Measurements from ENCODE around the gene ZFPL1.

Gene ZFPL1

DNA sequence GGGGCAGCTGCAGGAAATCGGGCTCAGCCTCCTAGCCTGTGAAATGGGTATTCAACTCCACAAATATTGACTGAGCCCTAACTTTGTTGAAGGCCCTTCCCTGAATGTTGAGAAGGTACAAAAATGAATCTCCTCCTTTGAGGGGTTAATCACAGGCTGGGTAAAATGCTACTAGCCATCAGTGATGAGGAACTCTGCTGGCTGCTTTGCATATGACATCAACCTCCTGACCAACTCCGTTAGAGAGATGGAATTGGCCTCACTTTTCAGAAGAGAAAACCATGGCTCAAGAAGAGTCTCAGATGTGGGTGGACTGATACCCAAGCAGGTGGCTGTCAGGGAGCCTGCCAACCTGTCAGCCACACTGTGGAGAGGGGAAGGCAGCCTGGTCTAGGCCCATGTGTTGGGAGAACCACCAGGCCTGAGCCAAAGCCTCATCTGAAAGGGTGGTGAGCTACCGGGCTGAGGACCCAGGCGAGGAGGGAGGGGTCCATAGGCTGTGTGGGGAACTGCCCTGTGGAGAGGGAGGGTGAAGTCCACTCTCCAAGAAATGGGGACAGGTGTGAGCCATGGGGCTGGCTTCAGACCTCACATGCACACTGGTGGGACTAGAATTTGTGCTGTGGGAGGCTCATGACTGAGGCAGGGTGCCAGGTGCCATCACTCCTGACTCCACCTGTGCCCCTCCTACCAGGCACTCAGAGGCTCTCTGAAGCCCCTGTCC lies 12.0 kb upstream of the ZFPL1 start:
- TF ChIP-seq ZNF274 (IDR thresholded peaks at IDR 0.05; ENCODE audit: low read depth, low read length): no peak

DNA sequence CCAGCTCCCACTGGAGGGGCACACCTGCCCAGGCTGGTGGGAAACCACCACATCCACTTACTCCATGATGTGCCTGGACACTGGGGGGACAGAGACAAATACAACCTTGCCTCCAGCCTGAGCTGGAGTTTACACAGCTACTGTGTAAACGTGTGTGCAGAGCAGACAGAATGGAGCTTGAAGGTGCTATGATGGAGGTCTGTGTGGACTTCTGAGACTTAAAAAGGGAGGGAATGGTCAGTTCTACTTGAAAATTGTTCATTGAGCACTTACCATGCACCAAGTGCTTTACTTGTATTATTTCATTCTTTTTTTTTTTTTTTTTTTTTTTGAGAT lies 11.4 kb upstream of the ZFPL1 start:
- no peak overlapping the region for H3K4me3 ChIP-seq (ENCODE audit: low read length)
- TF ChIP-seq ZNF274 (IDR thresholded peaks at IDR 0.05; ENCODE audit: low read depth, low read length): no peak

More for the DNA sequence above, 12.0 kb upstream of the ZFPL1 start:
- H3K4me3 ChIP-seq (ENCODE audit: low read length): no peak overlapping the region

DNA sequence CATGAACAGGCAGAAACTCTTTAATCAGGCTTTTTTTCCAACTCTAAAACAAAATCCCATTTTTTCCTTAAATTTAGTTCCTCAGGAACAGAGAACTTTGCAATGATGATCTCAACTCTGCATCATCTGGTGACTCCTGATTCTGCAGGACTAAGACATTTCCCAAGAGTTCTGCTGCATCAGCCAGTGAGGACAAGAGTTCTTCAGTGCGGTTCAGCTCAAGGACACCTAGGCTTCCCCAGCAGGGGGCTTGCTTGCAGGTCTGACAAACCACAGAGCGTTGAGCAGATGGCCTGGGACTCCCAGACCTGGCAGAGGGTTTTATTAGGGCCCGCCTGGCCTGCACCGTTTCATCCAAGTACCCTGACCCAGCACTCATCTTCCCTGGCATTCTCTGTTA lies 6.6 kb upstream of the ZFPL1 start:
- H3K4me3 ChIP-seq (ENCODE audit: low read length): no peak overlapping the region

DNA sequence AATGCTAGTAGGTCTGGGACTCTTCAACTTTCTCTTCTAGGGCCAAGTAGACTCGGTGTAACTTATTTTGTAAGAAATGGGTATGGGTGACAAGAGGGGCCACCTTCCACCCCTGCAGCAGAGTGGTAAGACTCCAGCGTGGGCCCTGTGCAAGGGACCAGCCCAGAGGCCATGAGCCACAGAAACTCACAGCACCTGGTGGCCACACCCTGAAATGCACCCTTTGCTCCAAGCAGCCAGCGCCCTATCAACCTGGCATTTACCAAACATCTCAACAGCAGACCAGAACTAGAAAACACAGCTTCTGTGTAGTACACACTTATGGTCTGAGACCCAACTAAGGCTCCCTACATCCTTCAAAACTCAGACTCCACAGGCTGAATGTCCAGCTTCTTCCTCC lies 5.9 kb upstream of the ZFPL1 start:
- H3K4me3 ChIP-seq (ENCODE audit: low read length): no peak overlapping the region
- no peak for TF ChIP-seq ZNF274 (IDR thresholded peaks at IDR 0.05; ENCODE audit: low read depth, low read length)

More for the DNA sequence above, 6.6 kb upstream of the ZFPL1 start:
- TF ChIP-seq ZNF274 (IDR thresholded peaks at IDR 0.05; ENCODE audit: low read depth, low read length): no peak

DNA sequence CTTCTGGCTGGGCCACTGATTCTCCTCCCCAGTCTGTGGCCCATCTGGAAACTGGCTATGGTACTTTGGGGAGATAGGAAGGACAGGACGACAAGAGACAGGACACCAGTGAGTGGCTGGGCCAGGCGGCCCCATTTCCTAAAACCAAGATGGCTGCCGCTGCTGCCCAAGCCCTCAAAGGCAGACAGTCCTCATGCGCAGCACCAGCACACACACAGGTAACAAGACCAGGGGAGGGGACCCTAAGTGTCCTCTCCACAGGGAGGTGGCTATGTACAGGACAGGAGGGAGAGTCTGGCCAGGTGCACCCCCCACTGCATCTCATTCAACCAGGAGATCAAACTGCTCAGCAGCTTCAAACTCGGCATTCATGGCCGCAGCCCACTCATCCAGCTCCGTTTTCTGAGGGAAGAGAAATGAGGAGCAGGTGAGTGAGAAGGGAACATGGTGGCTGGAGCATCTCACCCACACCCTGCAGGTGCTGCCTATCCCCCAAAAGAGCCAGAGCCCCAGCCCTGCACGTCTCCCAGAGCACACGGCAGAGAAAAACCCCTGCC lies 5.2 kb upstream of the ZFPL1 start:
- no peak overlapping the region for H3K4me3 ChIP-seq (ENCODE audit: low read length)
- no peak for TF ChIP-seq ZNF274 (IDR thresholded peaks at IDR 0.05; ENCODE audit: low read depth, low read length)

DNA sequence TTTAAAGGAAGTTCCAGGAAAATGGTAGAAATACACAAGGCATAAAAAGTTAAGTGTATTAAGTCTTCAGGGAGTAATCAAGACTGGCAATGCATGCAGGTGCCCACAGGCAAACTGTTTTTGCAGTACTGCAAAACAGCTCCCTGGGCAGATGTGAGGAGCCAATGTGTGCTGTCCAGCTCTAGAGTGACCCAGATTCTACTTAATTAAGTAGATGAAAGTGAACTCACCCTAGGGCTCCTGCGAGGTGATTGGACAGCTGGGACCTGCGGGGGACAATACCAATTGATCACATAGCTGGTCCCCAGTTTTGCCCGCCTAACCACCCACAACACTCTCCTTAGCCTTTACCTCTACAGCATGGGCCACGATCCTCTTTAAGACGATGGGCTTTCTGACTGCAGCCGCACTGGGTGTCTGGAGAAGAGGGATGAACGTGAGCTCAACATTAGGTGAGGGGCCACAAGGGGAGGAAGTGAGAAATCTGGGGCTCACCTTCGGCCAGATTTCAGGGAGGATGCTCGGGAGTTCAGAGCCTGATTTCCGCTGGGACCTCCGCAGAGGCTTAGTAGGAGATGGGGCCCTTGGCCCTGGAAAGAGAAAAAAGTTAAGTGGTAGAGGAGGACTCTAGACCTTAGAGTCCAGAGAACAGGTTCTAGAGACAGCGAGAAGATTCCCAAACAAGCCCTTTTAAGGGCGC lies 738 bp upstream of the ZFPL1 start:
- peak overlapping the region; percentile 89 for H3K4me3 ChIP-seq (ENCODE audit: low read length)
- TF ChIP-seq ZNF274 (IDR thresholded peaks at IDR 0.05; ENCODE audit: low read depth, low read length): no peak

DNA sequence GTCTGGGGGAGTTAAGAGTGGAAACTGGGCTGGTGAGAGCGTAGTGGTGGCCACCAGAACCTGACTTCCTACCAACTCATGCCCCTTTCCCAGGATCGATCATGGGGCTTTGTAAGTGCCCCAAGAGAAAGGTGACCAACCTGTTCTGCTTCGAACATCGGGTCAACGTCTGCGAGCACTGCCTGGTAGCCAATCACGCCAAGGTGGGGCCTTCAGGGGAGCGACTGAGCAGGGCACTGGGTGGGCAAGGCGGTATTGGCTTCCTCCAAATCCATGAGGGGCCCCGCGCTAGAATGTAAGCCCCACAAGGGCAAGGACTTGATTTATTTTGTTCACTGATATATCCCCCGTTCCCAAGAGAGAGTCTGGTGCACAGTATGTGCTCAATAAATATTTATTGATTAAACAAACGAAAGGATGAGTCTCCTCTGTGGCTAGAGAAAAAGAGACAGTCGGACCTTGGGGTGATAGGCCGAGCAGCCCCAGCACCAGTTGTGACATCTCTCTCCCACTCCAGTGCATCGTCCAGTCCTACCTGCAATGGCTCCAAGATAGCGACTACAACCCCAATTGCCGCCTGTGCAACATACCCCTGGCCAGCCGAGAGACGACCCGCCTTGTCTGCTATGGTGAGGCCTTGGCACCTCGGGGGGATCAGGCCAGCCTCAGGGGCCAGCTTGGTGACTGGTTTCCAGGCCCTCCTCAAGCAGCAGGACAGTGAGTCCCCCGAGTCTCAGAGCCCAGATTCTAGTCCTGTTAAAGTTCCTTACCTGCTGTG lies 765 bp downstream of the ZFPL1 start:
- H3K4me3 ChIP-seq (ENCODE audit: low read length): peak overlapping the region; percentile 89
- TF ChIP-seq ZNF274 (IDR thresholded peaks at IDR 0.05; ENCODE audit: low read depth, low read length): no peak

DNA sequence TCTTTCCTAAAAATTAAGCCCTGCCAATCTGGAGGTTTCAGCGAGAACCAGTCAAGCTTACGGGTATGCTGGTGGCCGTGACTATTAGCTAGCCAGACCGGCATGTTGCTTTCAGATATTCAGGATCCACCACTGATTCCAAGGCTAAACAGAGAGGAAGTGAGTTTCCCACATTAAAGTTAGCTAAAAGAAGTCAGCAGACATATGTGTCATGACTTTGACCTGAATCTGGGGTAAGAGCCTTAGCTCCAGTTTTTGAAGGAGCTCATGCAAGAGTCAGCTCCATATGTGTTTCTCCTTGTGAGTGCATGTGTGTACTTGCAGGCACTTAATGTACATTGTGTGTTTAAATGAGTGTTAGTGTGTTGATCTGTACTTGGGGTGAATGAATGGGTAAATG lies 1.4 kb downstream of the ZFPL1 start:
- TF ChIP-seq ZNF274 (IDR thresholded peaks at IDR 0.05; ENCODE audit: low read depth, low read length): no peak
- H3K4me3 ChIP-seq (ENCODE audit: low read length): no peak overlapping the region; the same call in 1 of the 2 replicates

DNA sequence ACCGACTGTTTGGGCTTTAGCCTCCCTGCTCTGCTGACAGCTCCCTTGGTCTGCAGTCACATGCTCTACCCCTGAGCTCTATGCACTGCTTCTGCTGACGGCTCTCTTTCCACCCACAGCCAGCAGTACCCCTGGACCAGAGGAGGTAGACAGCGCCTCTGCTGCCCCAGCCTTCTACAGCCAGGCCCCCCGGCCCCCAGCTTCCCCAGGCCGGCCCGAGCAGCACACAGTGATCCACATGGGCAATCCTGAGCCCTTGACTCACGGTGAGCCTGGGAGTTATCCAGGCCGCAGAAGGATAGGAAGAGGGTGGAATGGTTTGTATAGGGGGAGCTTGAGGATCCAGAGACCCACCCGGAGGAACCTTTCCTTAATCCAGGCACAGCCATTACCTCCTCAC lies 2.8 kb downstream of the ZFPL1 start:
- no peak for TF ChIP-seq ZNF274 (IDR thresholded peaks at IDR 0.05; ENCODE audit: low read depth, low read length)

DNA sequence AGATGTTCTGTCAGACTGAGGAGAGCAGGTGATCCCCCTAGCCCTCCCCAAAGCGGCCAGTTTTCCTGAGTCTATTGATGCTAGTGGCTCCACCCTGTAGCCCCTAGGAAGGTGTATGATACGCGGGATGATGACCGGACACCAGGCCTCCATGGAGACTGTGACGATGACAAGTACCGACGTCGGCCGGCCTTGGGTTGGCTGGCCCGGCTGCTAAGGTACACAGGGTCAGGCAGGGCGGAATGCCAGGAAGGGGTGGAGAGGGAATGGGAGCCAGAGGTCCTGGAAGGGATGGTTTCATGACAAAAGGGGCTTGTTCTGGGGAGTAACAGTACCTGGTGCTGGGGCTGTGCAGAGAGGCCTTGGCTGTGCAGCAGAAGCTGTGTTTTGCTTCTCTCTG lies 3.2 kb downstream of the ZFPL1 start:
- no peak overlapping the region for H3K4me3 ChIP-seq (ENCODE audit: low read length)
- TF ChIP-seq ZNF274 (IDR thresholded peaks at IDR 0.05; ENCODE audit: low read depth, low read length): no peak

More for the DNA sequence above, 2.8 kb downstream of the ZFPL1 start:
- no peak overlapping the region for H3K4me3 ChIP-seq (ENCODE audit: low read length)

DNA sequence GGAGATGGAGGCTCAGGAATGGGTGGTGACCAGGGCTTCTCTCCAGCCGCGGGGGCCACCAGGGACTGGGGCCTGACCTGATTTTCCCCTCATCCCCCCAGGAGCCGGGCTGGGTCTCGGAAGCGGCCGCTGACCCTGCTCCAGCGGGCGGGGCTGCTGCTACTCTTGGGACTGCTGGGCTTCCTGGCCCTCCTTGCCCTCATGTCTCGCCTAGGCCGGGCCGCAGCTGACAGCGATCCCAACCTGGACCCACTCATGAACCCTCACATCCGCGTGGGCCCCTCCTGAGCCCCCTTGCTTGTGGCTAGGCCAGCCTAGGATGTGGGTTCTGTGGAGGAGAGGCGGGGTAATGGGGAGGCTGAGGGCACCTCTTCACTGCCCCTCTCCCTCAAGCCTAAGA lies 3.8 kb downstream of the ZFPL1 start:
- no peak for TF ChIP-seq ZNF274 (IDR thresholded peaks at IDR 0.05; ENCODE audit: low read depth, low read length)

DNA sequence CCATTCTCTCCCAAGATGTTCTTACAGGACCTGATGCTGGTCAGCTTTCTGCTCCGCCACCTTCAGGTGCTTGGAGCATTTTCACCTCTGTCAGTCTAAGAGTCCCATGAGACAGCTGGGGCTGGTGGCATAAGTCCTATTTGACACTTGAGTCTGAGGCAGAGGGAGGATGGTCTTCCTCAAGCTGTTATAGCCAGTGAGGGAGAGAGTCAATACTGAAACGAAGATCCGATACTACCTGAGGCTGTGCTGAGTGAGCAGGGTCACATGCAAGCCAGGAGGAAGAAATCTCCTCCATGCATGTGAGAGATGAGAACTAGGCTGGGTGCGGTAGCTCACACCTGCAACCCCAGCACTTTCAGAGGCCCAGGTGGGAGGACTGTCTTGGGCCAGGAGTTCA lies 5.6 kb downstream of the ZFPL1 start:
- no peak for TF ChIP-seq ZNF274 (IDR thresholded peaks at IDR 0.05; ENCODE audit: low read depth, low read length)

More for the DNA sequence above, 3.8 kb downstream of the ZFPL1 start:
- H3K4me3 ChIP-seq (ENCODE audit: low read length): no peak overlapping the region

DNA sequence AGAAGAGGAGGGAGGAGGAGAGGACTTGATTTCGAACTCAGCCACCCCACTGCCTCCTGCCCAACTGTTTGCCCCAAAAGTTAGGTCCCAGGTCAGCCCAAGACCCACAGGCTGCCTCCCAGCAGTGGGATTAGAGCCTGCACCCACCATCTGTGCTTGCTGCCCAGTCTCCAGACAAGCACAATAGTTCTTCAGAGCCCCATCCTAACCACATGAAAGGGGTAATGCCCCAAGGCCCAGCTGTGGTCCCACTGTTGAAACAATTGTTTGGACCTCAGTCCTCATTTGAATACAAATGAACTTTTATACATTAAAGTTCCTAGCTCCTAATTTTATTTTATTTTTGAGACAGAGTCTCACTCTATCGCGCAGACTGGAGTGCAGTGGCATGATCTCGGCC lies 6.6 kb downstream of the ZFPL1 start:
- TF ChIP-seq ZNF274 (IDR thresholded peaks at IDR 0.05; ENCODE audit: low read depth, low read length): no peak
- no peak overlapping the region for H3K4me3 ChIP-seq (ENCODE audit: low read length)

More for the DNA sequence above, 5.6 kb downstream of the ZFPL1 start:
- H3K4me3 ChIP-seq (ENCODE audit: low read length): no peak overlapping the region

DNA sequence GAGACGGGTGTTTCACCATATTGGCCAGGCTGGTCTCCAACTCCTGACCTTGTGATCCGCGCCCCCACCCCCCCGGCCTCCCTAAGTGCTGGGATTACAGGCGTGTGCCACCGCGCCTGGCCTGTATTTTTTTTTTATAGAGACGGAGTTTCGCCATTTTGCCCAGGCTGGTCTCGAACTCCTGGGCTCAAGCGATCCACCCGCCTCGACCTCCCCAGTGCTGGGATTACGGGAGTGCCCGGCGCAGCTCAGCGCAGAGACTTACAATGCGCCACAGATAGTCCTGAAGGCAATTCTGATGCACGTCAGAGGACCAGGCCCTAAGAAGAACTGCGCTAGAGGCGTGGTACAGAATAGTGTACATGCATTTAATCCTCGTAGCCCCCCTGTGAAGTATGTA lies 11.4 kb downstream of the ZFPL1 start:
- TF ChIP-seq ZNF274 (IDR thresholded peaks at IDR 0.05; ENCODE audit: low read depth, low read length): no peak
- peak overlapping the region; percentile 12; the same call in 1 of the 2 replicates for H3K4me3 ChIP-seq (ENCODE audit: low read length)

Data from GM08714 (cell line).